Naive thymus-derived CD4-positive, alpha-beta T cell (primary cell): ENCODE results near the gene SPATA6L. TPM values are rescaled to one million over a fixed set of nuclear protein-coding genes. Genes with fewer than 3 reads are reported as not detected.

Experiments
- ATAC-seq: fragments of 150-1000 bp; cut with Tn5 transposase; 2 replicates; pipeline ENCODE4 v1.10.0; 2021; ENCODE audit warnings: mild to moderate bottlenecking, moderate library complexity
- CTCF ChIA-PET: fragments of 350-600 bp; sonication (Branson Sonifier 250); formaldehyde crosslinking; loops from one replicate; lab custom pipeline; 2021; ENCODE audit warnings: antibody characterized with exemption; lab: Charles Lee
- POLR2A ChIA-PET: fragments of 350-600 bp; sonication (Branson Sonifier 250); formaldehyde crosslinking; loops from one replicate; lab custom pipeline; 2021; ENCODE audit warnings: antibody characterized with exemption, inconsistent platforms; lab: Charles Lee
- DNase-seq, 9 donors: peaks; one replicate each; pipeline versions ENCODE4 v3.0.0 to v3.0.0-alpha.2; 2020 to 2022; ENCODE audit warnings: mixed read lengths in 1 of 9
- H3K27ac ChIP-seq: one replicate; pipeline ENCODE4 v1.7.0; 2013; ENCODE audit warnings: mild to moderate bottlenecking, low read depth, low read length, moderate library complexity
- H3K27me3 ChIP-seq, 2 donors: one replicate each; pipeline ENCODE4 v1.7.0; 2013; ENCODE audit warnings: low read length in 2 of 2, mild to moderate bottlenecking in 2 of 2, moderate library complexity in 2 of 2; ENCODE audit not compliant: control insufficient read depth in 2 of 2, insufficient read depth in 2 of 2
- H3K36me3 ChIP-seq, 3 experiments: 1 replicate in 2 of 3; 2 replicates in 1 of 3; pipeline ENCODE4 v1.7.0; 2013; ENCODE audit warnings: low read length in 3 of 3, mild to moderate bottlenecking in 3 of 3, moderate library complexity in 1 of 3; ENCODE audit not compliant: insufficient read depth in 3 of 3, control insufficient read depth in 2 of 3
- H3K4me1 ChIP-seq, 2 donors: one replicate each; pipeline ENCODE4 v1.7.0; 2013; ENCODE audit warnings: low read length in 2 of 2, mild to moderate bottlenecking in 2 of 2, moderate library complexity in 1 of 2; ENCODE audit not compliant: control insufficient read depth in 2 of 2, insufficient read depth in 2 of 2
- H3K4me3 ChIP-seq: 2 replicates; pipeline ENCODE4 v1.7.0; 2013; ENCODE audit warnings: mild to moderate bottlenecking, low read length
- H3K9me3 ChIP-seq, 3 experiments: 1 replicate in 2 of 3; 2 replicates in 1 of 3; pipeline ENCODE4 v1.7.0; 2013; ENCODE audit warnings: low read length in 3 of 3; ENCODE audit not compliant: control insufficient read depth in 2 of 3
- H3K27ac Mint-ChIP-seq, 9 donors: one replicate each; pipeline ENCODE4 v1.8.0; 2020 to 2022; ENCODE audit warnings: mixed read lengths in 9 of 9, mild to moderate bottlenecking in 8 of 9, moderate library complexity in 5 of 9, inconsistent platforms in 2 of 9
- H3K27me3 Mint-ChIP-seq, 5 donors: one replicate each; pipeline ENCODE4 v1.8.0; 2021 to 2022; ENCODE audit warnings: mixed read lengths in 5 of 5, mild to moderate bottlenecking in 1 of 5
- H3K36me3 Mint-ChIP-seq, 5 donors: one replicate each; pipeline ENCODE4 v1.8.0; 2020 to 2022; ENCODE audit warnings: mixed read lengths in 5 of 5, mild to moderate bottlenecking in 3 of 5, inconsistent platforms in 1 of 5
- H3K4me1 Mint-ChIP-seq, 7 donors: one replicate each; pipeline ENCODE4 v1.8.0; 2020 to 2022; ENCODE audit warnings: mixed read lengths in 7 of 7, mild to moderate bottlenecking in 3 of 7, inconsistent platforms in 1 of 7
- H3K4me3 Mint-ChIP-seq, 10 donors: one replicate each; pipeline ENCODE4 v1.8.0; 2020 to 2022; ENCODE audit warnings: mild to moderate bottlenecking in 10 of 10, mixed read lengths in 10 of 10, moderate library complexity in 6 of 10, inconsistent platforms in 2 of 10
- H3K9me3 Mint-ChIP-seq, 11 donors: one replicate each; pipeline ENCODE4 v1.8.0; 2020 to 2022; ENCODE audit warnings: mixed read lengths in 11 of 11, mild to moderate bottlenecking in 4 of 11, inconsistent platforms in 1 of 11, moderate library complexity in 1 of 11
- intact Hi-C, 2 donors: fragments of 100-400 bp; cut with micrococcal nuclease; formaldehyde crosslinking; loops; one replicate each; pipeline ENCODE4 v1.15.1; 2023
- polyA plus RNA-seq, 2 donors: library from polyadenylated mRNA; unstranded; fragments of 300-500 nt; fragmentation: Illumina TruSeq; gene quantifications; one replicate each; pipeline ENCODE4 v1.2.3, GENCODE V29; 2021
- total RNA-seq, 6 experiments: library from RNA in 5 of 6; stranded (reverse) in 5 of 6; gene quantifications; 1 replicate in 5 of 6; 2 replicates in 1 of 6; pipeline ENCODE4 v1.2.3 and lab custom pipeline; 2021 to 2026

Gene SPATA6L
- total and polyA plus RNA-seq, 7 experiments from 2014 or later: 0.40 to 9.2 (median 4.1) TPM

DNA sequence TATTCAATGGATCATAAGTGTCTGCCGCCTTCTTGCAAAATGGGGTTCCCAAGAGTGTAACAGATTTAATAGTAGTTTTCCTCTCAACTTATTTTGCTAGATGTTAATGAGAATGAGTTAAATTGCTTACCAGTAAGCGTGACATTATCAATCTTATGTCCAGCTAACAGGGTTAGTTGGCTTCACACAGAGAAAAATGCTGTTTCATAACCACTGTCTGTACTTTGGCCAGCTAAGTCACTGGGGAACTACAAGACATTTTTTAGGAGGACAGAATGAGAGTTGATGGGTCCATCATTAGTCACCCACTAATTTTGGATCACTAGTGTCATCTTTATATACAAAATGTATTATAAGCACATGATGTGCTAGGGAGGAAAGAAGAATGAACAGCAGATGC is 14.5 kb upstream of the SPATA6L start:
- no peak overlapping the region for H3K4me3 Mint-ChIP-seq
- CTCF ChIA-PET: no interaction called here
- POLR2A ChIA-PET: interaction anchor here (1.4 to 5.2 kb wide), 6 partner anchors 13 to 1154 kb away, joined by 3 to 38 read pairs (median 6); partner anchors contain the start of genes AK3, PLPP6, RFX3 and SPATA6L

DNA sequence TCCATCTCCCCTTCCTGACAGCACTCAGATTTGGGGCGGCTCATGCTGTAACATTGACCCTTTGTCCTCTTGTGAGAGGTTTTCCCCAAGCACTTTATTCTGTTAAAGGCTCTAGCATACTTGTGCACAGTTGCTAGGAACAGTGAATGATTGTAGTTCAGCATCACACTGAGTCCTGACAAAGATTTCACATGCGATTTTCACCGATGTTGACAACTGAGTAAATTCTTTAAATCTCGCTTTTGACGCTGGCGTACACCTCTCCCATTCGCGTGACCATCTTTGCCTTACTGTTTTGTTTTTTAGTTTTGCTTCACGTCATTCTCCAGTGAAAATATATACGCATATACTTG is 13.9 kb upstream of the SPATA6L start:
- Histone ChIP-seq H3K27me3 (no peaks in the 10 kb centered on the region), H3K4me1 (peaks cover 15 to 19% of the 10 kb centered on the region in 2 donors), H3K36me3 (peaks cover 0 to 4% (median 0%) of the 10 kb centered on the region in 3 experiments), H3K27ac (peak overlapping the region; percentile 95), H3K4me3 (peak overlapping the region; percentile 72), H3K9me3 (no peaks in the 10 kb centered on the region)
- intact Hi-C loops: loop anchor here in 1 of 2 donors (1.0 to 2.0 kb wide), 2 partner anchors 9 to 17 kb away; no protein-coding TSS in a partner anchor
- POLR2A ChIA-PET: interaction anchor here (0.9 to 5.2 kb wide), 13 partner anchors 10 to 1154 kb away, joined by 3 to 69 read pairs (median 8); partner anchors contain the start of genes AK3, PLPP6, RFX3 and SPATA6L
- H3K9me3 Mint-ChIP-seq: peaks cover 0 to 2% (median 0%) of the 10 kb centered on the region in 11 donors
- no peak overlapping the region for H3K27ac Mint-ChIP-seq
- DNase-seq (peak in 3 of 9 donors; percentile 27 to 32 (median 31)), ATAC-seq (no peak)
- CTCF ChIA-PET: interaction anchor here (0.8 kb wide), 1 partner anchor 549 kb away, joined by 3 read pairs; no protein-coding TSS in a partner anchor
- H3K4me1 Mint-ChIP-seq: peaks cover 11 to 25% (median 23%) of the 10 kb centered on the region in 7 donors
- H3K4me3 Mint-ChIP-seq: no peak overlapping the region
- H3K36me3 Mint-ChIP-seq: peaks cover 5 to 20% (median 11%) of the 10 kb centered on the region in 5 donors
- no peaks in the 10 kb centered on the region for H3K27me3 Mint-ChIP-seq

More for the DNA sequence above, 14.5 kb upstream of the SPATA6L start:
- peaks cover 0 to 7% (median 2%) of the 10 kb centered on the region in 3 experiments for H3K36me3 ChIP-seq
- no peak for ATAC-seq
- no peak for DNase-seq
- Mint-ChIP-seq H3K27ac (no peak overlapping the region), H3K27me3 (no peaks in the 10 kb centered on the region), H3K9me3 (peaks cover 0 to under 1% (median 0%) of the 10 kb centered on the region in 11 donors), H3K36me3 (peaks cover 5 to 20% (median 14%) of the 10 kb centered on the region in 5 donors), H3K4me1 (peaks cover 11 to 28% (median 26%) of the 10 kb centered on the region in 7 donors)
- H3K9me3 ChIP-seq: no peaks in the 10 kb centered on the region
- intact Hi-C loops: loop anchor here in 1 of 2 donors (1.0 to 2.0 kb wide), 2 partner anchors 9 to 16 kb away; no protein-coding TSS in a partner anchor
- peak overlapping the region; percentile 72 for H3K4me3 ChIP-seq
- peaks cover 15 to 19% of the 10 kb centered on the region in 2 donors for H3K4me1 ChIP-seq
- H3K27me3 ChIP-seq: no peaks in the 10 kb centered on the region
- peak overlapping the region; percentile 95 for H3K27ac ChIP-seq

DNA sequence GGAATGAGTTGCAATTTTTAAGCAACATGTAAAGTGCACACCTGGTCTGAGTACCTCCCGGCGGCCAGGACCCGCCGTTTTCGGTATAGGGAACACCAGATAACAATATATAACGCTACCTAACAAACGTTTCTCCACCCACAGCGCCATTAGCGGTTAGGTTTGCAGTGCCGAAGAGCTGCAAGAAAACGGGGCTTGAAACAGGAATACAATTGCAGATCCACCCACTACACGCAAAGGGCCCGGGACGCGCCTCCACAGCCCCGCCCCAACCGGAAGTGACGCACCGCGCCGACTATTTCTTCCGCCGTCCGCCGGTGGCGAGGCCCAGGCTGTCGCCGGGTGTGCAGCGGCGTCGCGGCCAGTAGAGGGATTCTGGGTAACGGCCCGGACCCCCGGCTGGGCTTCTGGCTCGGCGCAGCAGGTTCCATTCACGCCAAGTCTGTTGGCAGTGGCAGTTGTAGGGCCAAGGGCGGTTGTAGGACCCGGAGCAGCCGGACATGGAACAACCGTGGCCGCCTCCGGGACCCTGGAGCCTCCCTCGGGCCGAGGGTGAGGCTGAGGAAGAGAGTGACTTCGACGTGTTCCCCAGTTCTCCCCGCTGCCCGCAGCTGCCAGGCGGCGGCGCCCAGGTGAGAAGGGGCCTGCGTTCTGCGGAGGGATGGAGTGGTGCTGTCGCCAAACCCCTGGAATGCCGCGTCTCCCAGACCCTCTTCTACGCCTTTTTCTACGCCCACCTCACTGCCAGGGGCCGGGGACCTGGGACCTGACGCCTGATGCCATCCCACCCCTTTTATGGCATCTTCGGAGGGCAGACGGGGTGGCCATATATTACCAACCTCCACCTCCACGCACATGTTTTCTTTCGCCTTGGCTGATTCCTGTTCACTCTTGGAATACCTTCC is 13.2 kb upstream of the SPATA6L start, which contains the start of gene CDC37L1:
CDC37L1 (plus strand) TSS at position 302 of the 905 bp plus-strand sequence; CDS start at position 501, 199 bp downstream.
- peaks cover 0 to 2% (median 0%) of the 10 kb centered on the region in 11 donors for H3K9me3 Mint-ChIP-seq

DNA sequence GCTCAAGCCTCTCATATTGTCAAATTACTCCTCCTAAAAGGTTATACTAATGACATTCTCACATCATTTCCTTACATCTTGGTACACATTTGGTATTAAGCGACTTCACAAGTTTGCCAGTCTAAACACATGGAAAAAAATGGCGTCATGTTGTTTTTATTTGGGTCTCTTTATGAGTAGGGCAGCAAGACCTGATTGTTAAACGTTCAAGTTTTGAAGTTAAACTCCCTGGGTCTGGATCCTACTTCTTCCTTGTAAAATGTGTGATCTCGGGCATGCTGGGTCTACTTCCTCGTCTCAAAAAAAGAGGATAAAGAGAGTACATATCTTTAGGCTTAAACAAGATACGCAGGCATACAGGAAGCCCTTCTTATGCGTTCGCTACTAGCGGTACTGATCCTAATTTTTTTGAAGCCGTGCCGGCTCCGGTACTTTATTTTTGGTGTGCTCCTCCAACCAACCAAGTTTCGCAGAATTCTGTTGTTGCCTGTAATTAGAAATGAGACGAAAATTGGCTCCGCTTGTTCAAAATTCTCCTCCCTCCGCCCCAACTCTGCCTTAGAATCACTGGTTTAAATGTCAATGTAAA is 12.5 kb upstream of the SPATA6L start:
- intact Hi-C loops: loop anchor here (1.0 to 5.0 kb wide), 23 partner anchors 11 to 1834 kb away; partner anchors contain the start of genes AK3 (in 2 of the 2), JAK2 (in 2 of the 2), PLPP6 (in 2 of the 2) and PUM3 (in 2 of the 2)
- Histone ChIP-seq H3K4me1 (peaks cover 15 to 19% of the 10 kb centered on the region in 2 donors), H3K36me3 (no peaks in the 10 kb centered on the region), H3K9me3 (no peaks in the 10 kb centered on the region), H3K4me3 (peak overlapping the region; percentile 72), H3K27ac (peak overlapping the region; percentile 95), H3K27me3 (no peaks in the 10 kb centered on the region)
- no peak overlapping the region for H3K27ac Mint-ChIP-seq
- ChIA-PET POLR2A (interaction anchor here (0.7 to 5.1 kb wide), 19 partner anchors 9 to 1152 kb away, joined by 3 to 120 read pairs (median 4); partner anchors contain the start of genes AK3, PLPP6, RFX3 and SPATA6L), CTCF (interaction anchor here (1.0 kb wide), 3 partner anchors 13 to 35 kb away, joined by 4 to 6 read pairs (median 6); partner anchors contain the start of gene SPATA6L)
- ATAC-seq: peak; percentile 23
- H3K9me3 Mint-ChIP-seq: peaks cover 0 to 2% (median 0%) of the 10 kb centered on the region in 11 donors
- H3K27me3 Mint-ChIP-seq: no peaks in the 10 kb centered on the region
- peaks cover 0 to 11% (median 6%) of the 10 kb centered on the region in 5 donors for H3K36me3 Mint-ChIP-seq
- H3K4me3 Mint-ChIP-seq: no peak overlapping the region
- peaks cover 6 to 13% (median 12%) of the 10 kb centered on the region in 7 donors for H3K4me1 Mint-ChIP-seq
- DNase-seq: peak in 4 of 9 donors; percentile 50 to 77 (median 71)

More for the DNA sequence above, 13.2 kb upstream of the SPATA6L start, which contains the start of gene CDC37L1:
- DNase-seq (peak; percentile 98 to 100 (median 99)), ATAC-seq (peak; percentile 98)
- no peak within 1 kb of the TSS for H3K27ac Mint-ChIP-seq
- peaks cover 15 to 19% of the 10 kb centered on the region in 2 donors for H3K4me1 ChIP-seq
- H3K36me3 ChIP-seq: no peaks in the 10 kb centered on the region
- intact Hi-C loops: loop anchor here (1.0 to 5.0 kb wide), 25 partner anchors 10 to 1835 kb away; partner anchors contain the start of genes AK3 (in 2 of the 2), JAK2 (in 2 of the 2), PLPP6 (in 2 of the 2) and PUM3 (in 2 of the 2)
- peak within 1 kb of the TSS; percentile 95 for H3K27ac ChIP-seq
- POLR2A ChIA-PET: interaction anchor here (0.6 to 1.6 kb wide), 25 partner anchors 9 to 1836 kb away, joined by 3 to 69 read pairs (median 4); partner anchors contain the start of genes AK3, PLPP6, PUM3 and RFX3
- peak within 1 kb of the TSS; percentile 72 for H3K4me3 ChIP-seq
- no peak within 1 kb of the TSS for H3K4me3 Mint-ChIP-seq
- H3K9me3 ChIP-seq: no peaks in the 10 kb centered on the region
- H3K4me1 Mint-ChIP-seq: peaks cover 9 to 19% (median 17%) of the 10 kb centered on the region in 7 donors
- no peaks in the 10 kb centered on the region for H3K27me3 Mint-ChIP-seq
- peaks cover 0 to 14% (median 6%) of the 10 kb centered on the region in 5 donors for H3K36me3 Mint-ChIP-seq
- CTCF ChIA-PET: interaction anchor here (0.6 to 1.0 kb wide), 5 partner anchors 14 to 1164 kb away, joined by 3 to 6 read pairs (median 4); partner anchors contain the start of gene SPATA6L
- H3K27me3 ChIP-seq: no peaks in the 10 kb centered on the region

DNA sequence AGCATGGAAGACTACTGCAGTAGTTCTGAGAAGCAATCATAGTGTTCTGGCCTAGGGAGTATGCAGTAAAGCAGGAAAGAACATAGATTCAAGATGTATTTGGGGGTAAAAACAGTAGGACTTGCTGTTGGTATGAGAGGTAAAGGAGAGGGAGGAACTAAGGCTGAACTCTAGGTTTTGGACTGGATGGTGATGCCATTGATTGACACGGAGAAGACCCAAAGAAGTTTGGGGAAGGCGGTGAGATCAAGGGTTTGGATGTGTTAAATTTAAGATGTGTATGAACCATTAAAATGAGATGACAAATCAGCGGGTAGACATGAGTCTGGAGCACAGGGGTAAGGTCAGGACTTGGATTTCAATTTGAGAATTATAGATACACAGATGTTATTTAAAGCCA is 11.1 kb upstream of the SPATA6L start:
- H3K27ac ChIP-seq: peak overlapping the region; percentile 19
- no peaks in the 10 kb centered on the region for H3K27me3 ChIP-seq
- Mint-ChIP-seq H3K9me3 (peaks cover 0 to 2% (median 0%) of the 10 kb centered on the region in 11 donors), H3K36me3 (peaks cover 0 to 6% (median 3%) of the 10 kb centered on the region in 5 donors), H3K27me3 (no peaks in the 10 kb centered on the region), H3K4me1 (peaks cover 0 to 6% (median 4%) of the 10 kb centered on the region in 7 donors), H3K27ac (no peak overlapping the region), H3K4me3 (no peak overlapping the region)
- intact Hi-C loops: loop anchor here in 1 of 2 donors (5.0 kb wide), 2 partner anchors 260 to 775 kb away; partner anchors contain the start of gene CD274
- ATAC-seq (no peak), DNase-seq (no peak)
- H3K36me3 ChIP-seq: no peaks in the 10 kb centered on the region
- CTCF ChIA-PET: no interaction called here
- no peaks in the 10 kb centered on the region for H3K9me3 ChIP-seq
- H3K4me1 ChIP-seq: peaks cover 15 to 19% of the 10 kb centered on the region in 2 donors
- POLR2A ChIA-PET: interaction anchor here (0.6 to 5.1 kb wide), 10 partner anchors 12 to 1151 kb away, joined by 3 to 120 read pairs (median 4); partner anchors contain the start of genes AK3, PLPP6, RCL1 and SPATA6L
- no peak overlapping the region for H3K4me3 ChIP-seq
